ENCODE measurements around the gene CD99.

Gene CD99

DNA sequence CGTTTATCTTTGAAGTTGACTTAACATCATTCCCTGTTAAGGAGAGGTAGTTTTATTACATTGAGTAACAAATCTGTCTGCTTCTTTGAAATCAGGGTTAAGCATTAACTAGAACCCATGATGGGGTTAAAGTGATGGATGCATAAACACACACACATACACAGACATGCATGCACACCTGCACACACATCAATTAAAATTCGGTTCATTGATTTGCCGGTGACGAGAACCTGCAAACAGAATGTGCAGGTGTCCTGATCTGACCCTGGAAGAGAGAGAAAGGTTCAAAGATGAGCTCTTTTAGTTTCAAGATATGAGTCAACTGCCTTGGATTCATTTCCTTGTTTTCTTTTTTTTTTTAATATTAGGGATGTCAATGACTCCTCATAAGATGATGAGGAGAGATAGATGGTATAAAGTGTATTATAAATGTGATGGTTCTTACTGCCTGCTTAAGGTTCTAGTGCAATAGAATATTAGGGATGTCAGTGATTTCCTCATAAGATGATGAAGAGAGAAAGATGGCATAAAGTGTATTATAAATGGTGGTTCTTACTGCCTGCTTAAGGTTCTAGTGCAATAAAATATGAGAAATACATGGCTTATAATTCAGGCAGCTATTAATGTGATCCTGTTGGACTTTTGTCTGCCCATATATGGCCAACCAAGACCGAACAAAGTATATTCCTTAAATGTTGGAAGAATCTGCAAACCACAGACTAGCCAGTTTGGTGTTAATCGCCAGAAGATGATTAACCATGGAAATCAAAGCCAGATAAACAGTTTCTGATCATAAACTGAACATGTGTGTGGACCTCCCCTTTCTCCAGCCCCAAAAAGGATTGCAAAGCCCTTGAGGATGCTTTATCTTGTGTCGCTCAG is 14.1 kb upstream of the CD99 start:
- no peak for FAIRE-seq

DNA sequence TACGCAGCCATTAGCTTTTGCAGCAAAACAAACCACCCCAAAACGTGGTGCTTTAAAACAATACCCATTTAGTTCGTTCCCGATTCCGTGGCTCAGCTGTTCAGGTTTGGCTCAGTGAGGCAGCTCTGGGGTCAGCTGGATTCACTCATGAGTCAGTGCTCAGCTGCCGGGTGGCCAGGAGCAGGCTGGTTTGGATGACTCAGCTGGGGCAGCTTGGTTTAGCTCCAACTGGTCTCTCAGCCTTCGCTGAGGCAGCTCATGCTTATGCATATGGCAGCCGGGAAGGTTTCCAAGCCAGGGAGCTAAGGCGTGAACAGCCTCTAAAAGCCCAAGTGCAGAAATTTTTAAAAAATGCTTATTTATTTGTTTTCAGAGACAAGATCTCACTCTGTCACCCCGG is 13.3 kb upstream of the CD99 start:
- FAIRE-seq = no peak

DNA sequence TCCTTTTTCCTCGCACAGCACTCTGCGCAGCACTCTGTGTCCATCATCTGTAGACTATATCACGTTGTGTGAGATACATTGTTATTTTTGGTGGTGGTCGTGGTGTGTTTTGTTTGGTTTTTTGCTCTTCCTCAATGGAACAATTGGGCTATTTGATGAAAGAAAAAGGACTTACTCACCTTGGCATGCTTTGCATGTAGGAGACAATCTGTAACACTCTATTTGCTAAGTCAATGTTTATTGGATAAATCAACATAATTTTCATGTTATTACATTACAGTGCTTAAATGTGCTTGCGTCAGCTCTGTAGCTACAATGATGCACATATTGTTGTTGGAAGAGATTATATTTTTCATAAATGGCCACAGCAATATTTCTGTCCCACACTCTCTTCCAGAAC is 12.5 kb upstream of the CD99 start:
- no peak for FAIRE-seq

DNA sequence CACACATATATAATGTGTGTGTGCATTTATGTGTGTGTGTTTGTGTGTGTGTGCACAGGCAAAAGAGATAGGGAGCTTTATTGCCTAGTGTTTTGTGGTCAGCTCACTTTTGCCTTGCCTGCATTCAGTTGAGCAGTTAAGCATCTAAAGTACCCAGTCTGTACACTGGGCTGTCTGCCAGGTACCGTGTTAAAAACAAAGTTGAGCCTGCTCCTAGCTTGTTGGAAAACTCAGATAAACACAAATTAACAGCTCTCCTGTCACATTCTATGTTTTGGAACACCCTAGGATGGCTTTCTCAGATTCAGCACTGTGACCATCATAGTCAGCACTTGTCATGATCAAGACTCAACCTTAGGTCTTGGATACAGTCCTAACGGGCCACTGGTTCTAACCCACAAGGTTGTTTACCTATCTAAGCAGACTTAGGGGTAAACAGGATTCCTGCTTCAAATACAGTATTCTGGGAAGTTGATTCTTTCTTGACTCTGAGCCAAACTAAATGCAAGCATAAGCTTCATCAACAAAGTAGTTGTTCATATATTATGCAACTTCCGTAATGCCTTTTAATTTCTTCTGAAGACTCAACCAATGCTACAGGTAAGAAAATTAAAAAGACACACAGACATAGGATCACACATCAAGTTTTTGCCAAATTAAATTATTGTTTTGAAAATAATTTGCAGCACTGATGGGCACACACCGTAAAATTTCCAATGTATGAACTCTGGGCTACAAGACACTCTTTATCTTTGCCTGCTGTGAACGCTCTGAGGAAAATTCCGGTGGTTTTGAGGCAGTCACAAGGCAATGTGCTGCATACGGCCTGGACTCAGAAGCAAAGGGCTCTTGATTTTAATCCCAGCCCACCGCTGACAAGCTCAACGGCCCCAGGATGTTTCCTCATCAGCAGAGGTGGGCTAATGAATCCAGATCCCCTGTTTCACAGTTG is 11.3 kb upstream of the CD99 start:
- FAIRE-seq = no peak

DNA sequence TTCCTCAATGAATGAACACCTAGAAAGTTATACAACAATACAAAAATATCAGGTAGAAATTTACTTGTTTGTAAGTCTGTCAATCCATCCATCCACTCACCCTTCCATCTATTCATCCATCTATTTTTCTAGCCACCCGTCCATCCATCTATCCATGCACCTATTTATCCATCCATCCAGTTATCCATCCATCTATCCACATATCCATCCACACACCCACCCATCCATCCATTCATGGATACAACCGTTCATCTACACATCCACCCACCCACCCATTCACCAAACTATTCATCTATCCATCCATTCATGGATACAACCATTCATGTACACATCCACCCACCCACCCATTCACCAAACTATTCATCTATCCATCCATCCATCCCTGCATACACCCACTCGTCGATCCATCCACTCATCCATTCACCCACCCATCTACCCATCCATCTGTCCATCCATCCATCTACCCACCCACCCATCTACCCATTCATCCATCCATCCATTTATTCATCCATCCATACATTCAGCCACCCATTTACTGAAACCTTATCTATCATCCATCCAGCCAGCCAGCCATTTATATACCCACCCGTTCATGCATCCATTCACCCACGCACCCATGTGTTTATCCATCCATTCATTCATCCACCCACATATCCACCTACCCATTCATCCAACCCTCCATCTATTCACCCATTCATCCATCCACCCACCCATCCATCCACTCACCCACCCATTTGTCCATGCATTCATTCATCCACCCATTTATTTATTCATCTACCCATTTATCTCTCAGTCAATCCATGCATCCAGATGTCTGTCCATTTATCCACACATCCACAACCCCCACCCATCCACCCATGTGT is 10.4 kb upstream of the CD99 start:
- FAIRE-seq = no peak

DNA sequence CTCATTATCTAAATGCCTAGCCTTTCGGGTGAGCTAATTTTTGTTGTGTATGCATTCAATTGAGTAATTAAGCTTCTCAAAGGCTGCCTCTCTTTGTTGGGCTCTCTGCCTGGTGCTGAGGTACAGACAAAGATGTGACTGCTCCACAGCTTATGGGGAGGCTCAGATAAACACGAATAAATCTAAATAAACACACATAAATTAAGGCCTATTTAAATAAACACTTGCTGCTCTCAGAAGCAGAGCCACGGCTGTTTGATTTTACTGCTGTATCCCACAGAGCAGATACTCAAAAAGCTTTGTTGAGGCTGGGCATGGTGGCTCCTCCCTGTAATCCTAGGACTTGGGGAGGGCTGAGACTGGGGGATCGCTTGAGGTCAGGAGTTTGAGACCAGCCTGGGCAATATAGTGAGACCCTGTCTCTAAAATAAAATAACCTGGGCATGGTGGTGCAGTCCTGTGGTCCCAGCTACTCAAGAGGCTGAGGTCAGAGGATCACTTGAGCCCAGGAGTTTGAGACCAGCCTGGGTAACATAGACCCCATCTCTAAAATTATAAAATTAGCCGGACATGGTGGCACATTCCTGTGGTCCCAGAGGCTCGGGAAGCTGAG is 8.4 kb upstream of the CD99 start:
- FAIRE-seq = no peak

DNA sequence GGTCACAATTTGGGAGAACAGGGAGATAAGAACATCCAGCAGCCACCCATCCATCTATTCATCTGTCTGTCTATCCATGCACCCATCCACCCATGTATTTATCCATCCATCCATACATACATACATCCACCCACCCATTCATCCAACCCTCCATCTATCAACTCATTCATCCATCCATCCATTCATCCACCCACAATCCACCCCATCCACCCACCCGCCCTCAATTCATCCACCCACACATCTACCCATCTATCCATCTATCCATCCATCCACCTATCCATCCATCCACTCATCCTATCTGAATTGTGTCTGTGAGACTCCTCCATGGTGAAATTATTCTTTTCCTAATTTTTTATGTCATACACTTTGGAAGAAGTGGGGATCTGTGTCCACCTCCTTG is 6.8 kb upstream of the CD99 start:
- no peak for FAIRE-seq

DNA sequence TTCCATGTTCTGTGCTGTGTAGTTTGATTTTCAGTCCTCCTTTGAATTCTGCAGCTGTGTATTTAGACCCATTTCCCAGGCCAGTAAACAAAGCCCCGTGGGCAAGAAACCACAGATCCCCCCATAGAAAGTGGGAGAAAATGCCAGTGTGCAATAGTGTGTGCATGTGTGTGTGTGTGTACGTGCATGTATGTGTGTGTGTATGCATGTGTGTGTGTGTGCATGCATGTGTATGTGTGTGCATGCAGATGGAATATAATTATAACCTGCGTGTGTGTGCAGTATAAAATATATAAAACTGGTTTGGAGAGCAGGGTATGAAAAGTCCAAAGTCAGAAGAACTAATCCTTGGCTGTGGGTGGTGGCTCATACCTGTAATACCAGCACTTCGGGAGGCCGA is 5.2 kb upstream of the CD99 start:
- FAIRE-seq = no peak

DNA sequence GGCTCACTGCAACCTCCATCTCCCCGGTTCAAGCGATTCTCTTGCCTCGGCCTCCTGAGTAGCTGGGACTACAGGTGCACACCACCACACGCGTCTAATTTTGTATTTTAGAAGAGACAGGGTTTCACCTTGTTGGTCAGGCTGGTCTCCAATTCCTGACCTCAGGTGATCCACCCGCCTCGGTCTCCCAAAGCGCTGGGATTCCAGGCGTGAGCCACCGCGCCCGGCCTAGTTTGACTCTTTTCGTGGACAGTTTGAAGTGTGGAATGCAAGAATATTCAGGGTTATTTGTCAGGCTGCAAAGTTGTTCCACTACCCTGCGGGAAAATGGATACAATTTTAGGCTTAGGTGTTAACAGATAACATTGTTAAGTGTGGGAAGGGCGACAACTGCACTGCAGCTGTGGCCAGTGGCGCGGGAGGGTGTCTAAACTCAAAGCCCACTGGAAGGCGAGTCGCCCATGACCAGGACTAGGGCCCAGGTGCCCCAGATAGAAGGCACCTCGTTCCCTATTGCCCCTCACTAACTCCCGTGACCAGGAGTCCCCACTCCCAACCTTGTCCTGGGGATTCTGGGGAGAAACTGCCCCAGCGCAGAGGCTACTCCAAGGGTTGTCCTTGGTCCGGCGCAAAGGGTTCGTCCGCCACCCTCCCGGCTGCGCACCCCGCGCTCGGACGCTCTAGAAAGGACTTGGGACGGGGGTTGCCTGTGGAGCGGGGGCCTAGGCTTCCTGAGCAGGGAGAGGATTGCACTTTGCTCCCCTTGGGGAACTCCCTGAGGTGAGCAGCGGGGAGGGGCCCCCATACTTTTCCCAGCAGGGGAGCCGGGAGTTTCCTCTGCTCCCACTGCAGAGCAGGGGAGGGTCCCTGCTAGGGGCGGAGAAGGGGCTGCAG is 1.1 kb upstream of the CD99 start:
- no peak for FAIRE-seq

DNA sequence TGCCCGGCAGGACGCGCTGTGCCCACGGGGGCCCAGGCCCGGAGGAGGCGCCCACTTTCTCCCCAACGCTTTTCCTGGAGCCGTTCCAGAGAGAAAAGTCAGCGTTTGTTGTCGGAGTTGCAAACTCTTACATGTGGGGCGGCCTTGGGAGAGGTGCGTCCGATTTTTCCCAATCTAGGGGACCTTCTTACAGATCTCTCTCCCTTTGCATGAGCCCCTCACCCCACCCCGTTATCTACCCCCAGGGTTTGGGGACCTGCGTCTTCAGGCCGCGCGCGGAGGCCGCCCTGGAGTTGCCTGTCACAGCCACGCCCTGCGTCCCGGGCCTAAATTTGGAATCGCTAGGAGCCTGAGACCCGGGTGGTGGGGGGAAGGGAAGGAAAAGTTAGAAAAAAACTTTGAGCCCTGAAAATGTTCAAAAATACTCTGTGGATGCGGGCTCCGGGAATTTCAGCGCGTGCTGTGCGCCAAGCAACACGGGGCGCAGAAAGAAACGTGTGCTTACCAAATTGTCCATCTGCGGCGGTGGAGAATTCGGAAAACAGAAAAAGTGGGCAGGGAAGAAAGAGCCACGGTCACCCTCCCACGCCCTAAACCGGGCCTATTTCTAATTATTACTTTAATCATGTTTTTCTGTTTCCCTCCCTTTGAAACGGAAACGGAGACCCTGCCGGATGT is 587 bp downstream of the CD99 start:
- FAIRE-seq = no peak

DNA sequence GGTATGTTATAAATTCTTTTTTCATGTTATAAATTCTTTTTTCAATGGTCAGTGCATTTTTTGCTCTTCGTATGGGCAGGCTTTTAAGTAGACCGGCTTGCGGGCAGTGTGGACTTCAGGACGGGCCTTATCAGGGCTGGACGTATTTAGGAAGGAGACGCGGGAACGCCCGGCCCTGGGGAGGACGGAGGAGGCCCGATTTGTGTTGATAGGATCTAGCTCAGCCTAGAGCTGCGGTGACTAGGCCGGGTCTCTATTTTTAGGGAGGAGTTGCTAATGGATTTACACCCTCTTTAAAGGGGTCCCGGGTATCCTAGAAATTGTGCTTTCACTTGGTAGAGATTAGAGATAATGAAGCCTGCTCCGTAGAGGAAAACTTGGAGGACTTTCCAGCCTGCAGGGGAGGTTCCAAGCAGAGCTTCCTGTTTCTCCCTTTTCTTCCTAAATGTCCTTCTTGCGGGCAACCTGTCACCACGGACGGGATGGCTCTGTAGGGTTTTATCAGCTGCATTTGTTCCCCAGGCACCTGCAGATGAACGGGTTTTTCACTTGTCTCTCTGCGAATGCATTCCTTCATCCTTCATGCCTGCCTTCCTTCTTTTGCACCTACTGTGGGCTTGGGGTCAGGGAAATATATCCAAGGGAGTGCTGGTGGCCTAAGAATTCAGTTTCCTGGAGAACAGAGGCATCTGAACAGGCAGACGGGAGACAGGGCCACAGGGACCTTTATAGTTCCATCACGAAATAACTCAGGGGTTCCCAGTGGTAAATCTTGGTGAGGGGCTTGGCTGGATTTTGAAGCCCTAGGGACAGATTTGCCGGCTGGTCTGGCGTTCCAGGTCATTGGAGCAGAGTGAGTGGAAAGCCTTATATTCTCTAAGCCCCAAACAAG is 1.4 kb downstream of the CD99 start:
- no peak for FAIRE-seq

DNA sequence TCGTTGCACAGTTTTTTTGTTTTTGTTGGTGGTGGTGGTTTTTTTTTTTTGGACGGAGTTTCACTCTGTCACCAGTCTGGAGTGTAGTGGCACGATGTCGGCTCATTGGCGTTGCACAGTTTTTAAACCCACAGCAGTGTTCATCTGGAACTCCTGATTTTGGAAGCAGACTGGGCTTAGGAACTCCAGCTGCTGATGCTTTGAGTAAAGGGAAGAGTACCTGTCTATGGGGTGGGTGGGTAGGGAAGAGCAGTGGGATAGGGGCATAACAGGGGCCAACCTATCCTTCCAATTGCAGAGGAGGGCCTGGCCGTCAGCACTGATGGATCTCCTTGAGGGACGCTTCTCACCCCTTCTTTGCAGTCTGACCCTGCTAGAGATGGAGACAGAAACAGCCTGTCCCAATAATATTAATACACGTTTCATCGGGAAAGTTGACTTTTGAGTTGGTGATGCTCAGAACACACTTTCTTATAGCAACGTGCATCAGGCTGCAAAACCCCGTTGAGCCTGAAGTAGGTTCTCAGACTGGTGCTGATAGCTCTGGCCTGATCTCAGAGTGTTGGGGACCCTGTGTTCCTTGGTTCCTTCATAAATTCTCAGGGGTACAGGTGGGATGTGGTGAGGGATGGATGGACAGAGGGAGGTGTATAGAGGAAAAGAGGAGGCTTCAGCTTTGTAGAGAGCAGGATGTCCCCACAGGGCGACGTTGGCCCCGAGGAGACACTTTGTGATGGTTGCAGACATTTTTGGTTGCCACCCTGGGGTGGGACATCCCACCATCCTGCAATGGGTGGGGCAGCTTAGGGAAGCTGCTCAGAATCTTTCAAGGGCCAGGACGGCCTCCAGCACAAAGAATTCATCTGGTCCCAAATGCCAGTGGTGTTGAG is 2.3 kb downstream of the CD99 start:
- no peak for FAIRE-seq

DNA sequence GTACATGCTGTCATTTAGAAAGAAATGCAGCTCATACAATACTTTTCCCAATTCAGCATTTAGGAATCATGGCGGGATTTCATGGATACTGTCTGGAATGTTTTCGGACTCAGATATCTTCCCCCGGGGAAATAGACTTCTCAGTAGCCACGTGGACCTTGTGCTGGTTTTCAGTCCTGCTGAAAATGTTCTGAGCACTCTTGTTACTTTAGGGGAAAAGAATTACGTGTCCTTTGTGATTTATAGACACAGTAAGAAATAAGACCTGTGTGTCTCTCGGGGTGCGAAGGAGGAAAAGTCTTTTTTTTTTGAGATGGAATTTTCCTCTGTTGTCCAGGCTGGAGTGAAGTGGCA is 3.8 kb downstream of the CD99 start:
- FAIRE-seq = no peak

DNA sequence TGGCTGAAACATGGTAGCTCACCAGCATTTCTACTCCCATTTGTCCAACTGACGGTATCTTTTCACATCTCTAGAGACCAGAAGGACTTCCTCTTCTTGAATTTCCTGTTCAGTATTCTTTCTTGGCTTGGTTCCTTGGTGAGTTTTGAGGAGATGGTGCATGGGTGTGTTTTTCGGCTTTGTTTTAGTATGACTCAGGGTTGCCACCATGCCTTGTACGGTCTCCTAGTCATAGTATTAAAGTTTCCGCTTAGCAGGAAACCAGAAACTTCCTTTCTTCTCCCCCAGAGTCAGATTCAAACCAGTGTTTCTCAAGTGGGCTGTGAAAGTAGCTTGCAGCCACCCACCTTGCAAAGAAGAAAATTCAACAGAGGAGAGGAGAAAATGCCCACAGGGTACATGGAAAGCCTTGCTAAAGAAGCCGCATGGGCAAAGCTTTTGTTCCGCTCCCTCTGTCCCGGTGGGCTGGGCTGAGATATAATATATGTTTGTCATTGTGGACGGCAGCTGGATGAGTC is 5.7 kb downstream of the CD99 start:
- FAIRE-seq = no peak

DNA sequence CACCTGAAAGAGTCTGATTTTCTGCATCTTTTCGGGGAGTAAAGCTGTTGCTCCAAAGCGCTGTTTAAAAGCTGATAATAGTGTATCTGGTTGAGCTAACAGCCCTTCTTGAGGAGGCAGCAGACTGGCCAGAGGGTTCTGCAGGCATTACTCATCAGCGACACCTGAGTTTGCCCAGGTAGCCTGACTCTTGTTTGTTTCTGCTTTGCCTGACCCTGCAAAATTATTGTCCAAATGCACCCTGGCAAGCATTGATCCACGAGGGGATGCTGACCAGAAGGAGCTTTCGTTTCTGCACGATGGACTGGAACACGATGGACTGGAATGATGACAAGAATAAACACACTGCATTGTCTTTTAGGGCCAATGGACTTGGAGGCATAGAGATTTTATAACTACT is 6.2 kb downstream of the CD99 start:
- FAIRE-seq = no peak

DNA sequence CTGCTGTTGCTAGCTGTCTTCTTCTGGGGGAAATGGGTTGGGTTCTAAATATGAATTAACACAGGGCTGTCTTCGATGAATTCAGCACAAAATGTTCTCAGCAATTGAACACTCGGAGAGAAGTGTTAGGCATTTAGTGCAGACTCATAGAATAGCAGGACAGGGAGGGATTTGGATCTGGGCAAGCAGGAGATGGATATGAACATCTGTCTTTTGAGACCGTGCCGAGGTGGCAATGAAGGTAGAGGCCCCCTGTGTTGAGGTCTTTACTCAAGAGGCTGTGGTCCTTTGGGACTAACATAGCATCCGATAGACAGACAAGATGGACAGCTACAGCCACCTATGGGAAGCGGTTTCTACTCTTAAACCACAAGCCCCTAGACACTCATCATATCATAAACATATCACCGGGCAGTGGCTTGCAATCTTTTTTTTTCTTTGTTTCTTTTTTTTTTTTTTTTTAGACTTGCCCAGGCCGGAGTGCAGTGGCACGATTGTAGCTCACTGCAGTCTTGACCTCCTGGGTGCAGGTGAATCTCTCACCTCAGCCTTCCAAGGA is 6.7 kb downstream of the CD99 start:
- FAIRE-seq = no peak

DNA sequence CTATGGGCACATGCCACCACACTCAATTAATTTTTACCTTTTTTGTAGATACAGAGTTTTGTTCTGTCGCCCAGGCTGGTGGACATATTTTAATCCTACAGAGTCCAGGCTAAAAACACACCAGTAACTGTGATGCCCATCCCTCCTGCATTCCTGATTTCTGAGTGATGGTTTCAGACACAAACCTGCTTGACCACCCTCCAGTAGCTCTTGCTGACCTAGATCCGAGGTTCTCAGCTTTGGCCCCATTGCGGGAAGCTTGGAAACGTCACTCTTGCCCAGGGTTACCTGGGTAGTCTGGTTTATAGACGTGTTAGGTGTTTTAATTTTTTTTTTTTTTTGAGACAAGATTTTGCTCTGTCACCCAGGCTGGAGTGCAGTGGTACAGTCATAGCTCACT is 7.5 kb downstream of the CD99 start:
- FAIRE-seq = no peak

DNA sequence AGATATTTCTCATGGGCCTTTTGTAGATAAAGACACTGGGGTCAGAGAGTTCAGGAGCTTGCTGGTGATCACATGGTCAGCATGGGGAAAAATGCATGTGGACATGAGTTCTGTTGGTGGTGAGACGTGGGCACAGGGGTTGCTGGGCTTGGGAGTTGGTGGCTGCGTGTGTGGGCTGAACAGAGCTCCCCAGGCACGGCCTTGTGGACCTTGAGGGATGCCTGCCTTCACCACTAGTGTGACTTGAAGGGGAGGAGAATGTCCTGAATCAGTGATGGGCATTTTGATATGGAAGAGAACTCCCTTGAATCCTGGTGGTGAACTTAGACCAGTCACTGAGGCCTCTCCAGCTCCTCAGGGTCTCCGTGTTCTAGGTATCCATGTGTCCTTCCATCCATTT is 8.9 kb downstream of the CD99 start:
- FAIRE-seq = no peak

Data from endometrium (tissue), 2 donors.